OCI-LY1 (cell line): ENCODE data around the gene MACROD2.

Experiments
- EZH2 ChIP-seq: fragments of 200-600 bp; sonication (generic), shearing (Covaris generic); IDR thresholded peaks from 2 replicates; pipeline ENCODE4 v1.8.0; 2017; ENCODE audit warnings: borderline replicate concordance, mixed run types, mild to moderate bottlenecking, antibody characterized with exemption, low read length, moderate library complexity, mixed read lengths
- TF ChIP-seq, protein P1 (sequence below): fragments of 200-600 bp; sonication (generic), shearing (Covaris generic); IDR thresholded peaks from 2 replicates; pipeline ENCODE4 v1.5.1; 2017; ENCODE audit warnings: mild to moderate bottlenecking, antibody characterized with exemption, low read length, moderate library complexity, mixed read lengths

DNA sequence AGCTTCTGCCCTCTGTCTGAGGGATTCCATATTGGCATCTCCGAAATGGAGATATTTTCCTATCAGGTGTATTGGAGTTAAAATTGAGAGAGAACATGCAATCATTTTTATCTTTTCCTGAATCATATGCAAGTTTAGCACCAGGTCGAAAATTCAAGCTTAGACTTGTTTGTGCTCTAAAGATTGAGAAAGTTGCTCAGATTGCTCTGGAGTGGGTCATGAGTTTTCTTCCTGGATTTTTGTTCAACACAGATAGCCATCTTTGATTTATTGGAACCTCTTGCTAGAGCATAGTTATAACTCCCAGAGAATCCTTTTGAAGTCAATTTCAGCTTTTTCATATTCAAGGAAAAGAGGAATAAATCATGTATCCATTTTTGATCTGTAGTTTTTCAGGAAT, 715.6 kb downstream of the MACROD2 start:
- TF ChIP-seq, protein P1, sequence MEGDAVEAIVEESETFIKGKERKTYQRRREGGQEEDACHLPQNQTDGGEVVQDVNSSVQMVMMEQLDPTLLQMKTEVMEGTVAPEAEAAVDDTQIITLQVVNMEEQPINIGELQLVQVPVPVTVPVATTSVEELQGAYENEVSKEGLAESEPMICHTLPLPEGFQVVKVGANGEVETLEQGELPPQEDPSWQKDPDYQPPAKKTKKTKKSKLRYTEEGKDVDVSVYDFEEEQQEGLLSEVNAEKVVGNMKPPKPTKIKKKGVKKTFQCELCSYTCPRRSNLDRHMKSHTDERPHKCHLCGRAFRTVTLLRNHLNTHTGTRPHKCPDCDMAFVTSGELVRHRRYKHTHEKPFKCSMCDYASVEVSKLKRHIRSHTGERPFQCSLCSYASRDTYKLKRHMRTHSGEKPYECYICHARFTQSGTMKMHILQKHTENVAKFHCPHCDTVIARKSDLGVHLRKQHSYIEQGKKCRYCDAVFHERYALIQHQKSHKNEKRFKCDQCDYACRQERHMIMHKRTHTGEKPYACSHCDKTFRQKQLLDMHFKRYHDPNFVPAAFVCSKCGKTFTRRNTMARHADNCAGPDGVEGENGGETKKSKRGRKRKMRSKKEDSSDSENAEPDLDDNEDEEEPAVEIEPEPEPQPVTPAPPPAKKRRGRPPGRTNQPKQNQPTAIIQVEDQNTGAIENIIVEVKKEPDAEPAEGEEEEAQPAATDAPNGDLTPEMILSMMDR, result no peak
- no peak for TF ChIP-seq EZH2
